ENCODE results near the gene AMPH.
"Not testable (repeated sequence)": the region's sequence is repeated elsewhere in the genome, so short reads cannot be mapped to it uniquely, and the experiment has no call there.

AMPH gene

GRCh38 chr7:38342135-38342534, 289.0 kb downstream of the AMPH start:
- DNase-seq: not testable (repeated sequence)

GRCh38 chr7:38341172-38341705, 289.9 kb downstream of the AMPH start:
- DNase-seq: not testable (repeated sequence)

- no peak for DNase-seq
Observed at GRCh38 chr7:38339953-38340819, 291.0 kb downstream of the AMPH start.

GRCh38 chr7:38336148-38336515, 295.0 kb downstream of the AMPH start:
- DNase-seq: not testable (repeated sequence)

GRCh38 chr7:38335492-38336147, 295.6 kb downstream of the AMPH start:
- DNase-seq: peak; percentile 66 to 75

- DNase-seq: no peak
Observed at GRCh38 chr7:38335128-38335491, 296.1 kb downstream of the AMPH start.

GRCh38 chr7:38334163-38334562, 297.0 kb downstream of the AMPH start:
- no peak for DNase-seq

Data from stimulated activated CD4-positive, alpha-beta T cell treated with anti-CD3 and anti-CD28 coated beads, Interleukin-4, amount 100 ng/mL, for 4 hours (primary cell).